Measurements from ENCODE around the gene ACVRL1. TPM values are rescaled to one million over a fixed set of nuclear protein-coding genes. Genes with fewer than 3 reads are reported as not detected.

The ACVRL1 gene
- polyA plus RNA-seq, 1 experiment, result 13.1 TPM

GRCh38 chr12:51915951-51916350 is 8.6 kb downstream of the ACVRL1 start:
- ChIA-PET POLR2A (no interaction called here), CTCF (interaction anchor here (0.6 to 3.0 kb wide), 3 partner anchors 21 to 78 kb away, joined by 3 to 12 read pairs (median 3); no protein-coding TSS in a partner anchor)
- Histone ChIP-seq H3K36me3 (ENCODE audit: control insufficient read depth, insufficient read depth, low read length) (peaks cover 6% of the 10 kb centered on the region), H3K4me3 (ENCODE audit: low read depth, low read length) (no peak overlapping the region), H3K27me3 (ENCODE audit: control insufficient read depth, insufficient read depth, low read length) (no peaks in the 10 kb centered on the region)
- no peak for TF ChIP-seq CTCF (IDR thresholded peaks at IDR 0.05; ENCODE audit: insufficient read depth, low read depth, low read length)
- DNase-seq (ENCODE audit: low read depth), result no peak

GRCh38 chr12:51917041-51917590 is 9.8 kb downstream of the ACVRL1 start:
- no peak for DNase-seq (ENCODE audit: low read depth)
- Histone ChIP-seq H3K36me3 (ENCODE audit: control insufficient read depth, insufficient read depth, low read length) (peaks cover 6% of the 10 kb centered on the region), H3K27me3 (ENCODE audit: control insufficient read depth, insufficient read depth, low read length) (no peaks in the 10 kb centered on the region), H3K4me3 (ENCODE audit: low read depth, low read length) (no peak overlapping the region)
- ChIA-PET POLR2A (no interaction called here), CTCF (interaction anchor here (0.6 to 3.0 kb wide), 3 partner anchors 9 to 1074 kb away, joined by 3 to 12 read pairs (median 5); no protein-coding TSS in a partner anchor)
- no peak for TF ChIP-seq CTCF (IDR thresholded peaks at IDR 0.05; ENCODE audit: insufficient read depth, low read depth, low read length)

GRCh38 chr12:51917746-51918453 is 10.6 kb downstream of the ACVRL1 start:
- ChIA-PET POLR2A (no interaction called here), CTCF (interaction anchor here (0.6 to 1.5 kb wide), 5 partner anchors 9 to 1074 kb away, joined by 3 to 5 read pairs (median 3); no protein-coding TSS in a partner anchor)
- H3K27me3 ChIP-seq (ENCODE audit: control insufficient read depth, insufficient read depth, low read length), result no peaks in the 10 kb centered on the region
- no peak overlapping the region for H3K4me3 ChIP-seq (ENCODE audit: low read depth, low read length)
- no peak for TF ChIP-seq CTCF (IDR thresholded peaks at IDR 0.05; ENCODE audit: insufficient read depth, low read depth, low read length)
- peaks cover 6% of the 10 kb centered on the region for H3K36me3 ChIP-seq (ENCODE audit: control insufficient read depth, insufficient read depth, low read length)
- DNase-seq (ENCODE audit: low read depth), result no peak

DNA sequence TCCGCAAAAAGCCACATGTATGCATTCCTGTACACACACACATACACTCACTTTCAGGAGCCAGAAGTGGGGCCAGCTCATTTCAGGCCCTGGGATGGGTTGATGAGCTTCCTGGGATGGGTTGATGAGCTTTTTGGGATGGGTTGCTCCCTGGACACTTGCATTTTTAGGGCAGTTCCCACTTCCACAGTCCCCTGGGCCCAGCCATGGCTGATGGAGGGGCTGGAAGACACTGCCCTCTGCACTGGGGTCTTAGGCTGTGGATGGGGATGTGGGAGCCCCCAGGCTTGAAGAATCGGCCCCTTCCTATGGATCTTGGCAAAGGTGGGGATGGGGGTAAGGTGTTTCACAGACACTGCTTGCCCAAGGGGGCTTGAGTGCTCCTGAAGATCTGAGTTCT is 12.7 kb downstream of the ACVRL1 start:
- Histone ChIP-seq H3K4me3 (ENCODE audit: low read depth, low read length) (no peak overlapping the region), H3K36me3 (ENCODE audit: control insufficient read depth, insufficient read depth, low read length) (peaks cover 6% of the 10 kb centered on the region), H3K27me3 (ENCODE audit: control insufficient read depth, insufficient read depth, low read length) (no peaks in the 10 kb centered on the region)
- CTCF ChIA-PET, result interaction anchor here (1.7 to 8.8 kb wide), 2 partner anchors 11 to 25 kb away, joined by 8 to 165 read pairs; partner anchors contain the start of gene ACVRL1
- POLR2A ChIA-PET, result no interaction called here
- DNase-seq (ENCODE audit: low read depth), result no peak
- no peak for TF ChIP-seq CTCF (IDR thresholded peaks at IDR 0.05; ENCODE audit: insufficient read depth, low read depth, low read length)

- peaks cover 1% of the 10 kb centered on the region; the same call in 1 of the 2 replicates for H3K36me3 ChIP-seq (ENCODE audit: control insufficient read depth, insufficient read depth, low read length)
- no peak for TF ChIP-seq CTCF (IDR thresholded peaks at IDR 0.05; ENCODE audit: insufficient read depth, low read depth, low read length)
- ChIA-PET POLR2A (interaction anchor here (0.5 kb wide), 1 partner anchor 55 kb away, joined by 3 read pairs; no protein-coding TSS in a partner anchor), CTCF (interaction anchor here (2.0 to 8.8 kb wide), 6 partner anchors 11 to 56 kb away, joined by 6 to 165 read pairs (median 11); partner anchors contain the start of gene ACVRL1)
- H3K4me3 ChIP-seq (ENCODE audit: low read depth, low read length), result no peak overlapping the region
- no peak for DNase-seq (ENCODE audit: low read depth)
- H3K27me3 ChIP-seq (ENCODE audit: control insufficient read depth, insufficient read depth, low read length), result no peaks in the 10 kb centered on the region
Observed at GRCh38 chr12:51921017-51921725, 13.9 kb downstream of the ACVRL1 start.

Measured in BJ (cell line).